Activated naive CD4-positive, alpha-beta T cell treated with anti-CD3 and anti-CD28 coated beads, Interleukin-2, amount 50 U/mL, for 24 hours (primary cell): ENCODE results near the gene BTBD17.

Source experiments
- H3K27ac Mint-ChIP-seq: one replicate; pipeline ENCODE4 v1.8.0; 2021; ENCODE audit warnings: mild to moderate bottlenecking, mixed read lengths
- H3K27me3 Mint-ChIP-seq: one replicate; pipeline ENCODE4 v1.8.0; 2021; ENCODE audit warnings: mixed read lengths
- H3K36me3 Mint-ChIP-seq: one replicate; pipeline ENCODE4 v1.8.0; 2021; ENCODE audit warnings: mixed read lengths
- H3K4me1 Mint-ChIP-seq: one replicate; pipeline ENCODE4 v1.8.0; 2021; ENCODE audit warnings: mixed read lengths
- H3K4me3 Mint-ChIP-seq: one replicate; pipeline ENCODE4 v1.8.0; 2021; ENCODE audit warnings: mild to moderate bottlenecking, mixed read lengths
- H3K9me3 Mint-ChIP-seq: one replicate; pipeline ENCODE4 v1.8.0; 2021; ENCODE audit warnings: mixed read lengths

The BTBD17 gene

GRCh38 chr17:74354123-74354522, 7.5 kb downstream of the BTBD17 start:
- H3K27me3 Mint-ChIP-seq = peaks cover 33% of the 10 kb centered on the region
- no peaks in the 10 kb centered on the region for H3K9me3 Mint-ChIP-seq
- no peak overlapping the region for H3K27ac Mint-ChIP-seq
- H3K4me1 Mint-ChIP-seq = peaks cover 7% of the 10 kb centered on the region
- H3K36me3 Mint-ChIP-seq = no peaks in the 10 kb centered on the region
- H3K4me3 Mint-ChIP-seq = no peak overlapping the region

- H3K4me3 Mint-ChIP-seq = no peak overlapping the region
- no peaks in the 10 kb centered on the region for H3K36me3 Mint-ChIP-seq
- H3K9me3 Mint-ChIP-seq = no peaks in the 10 kb centered on the region
- peaks cover 5% of the 10 kb centered on the region for H3K4me1 Mint-ChIP-seq
- H3K27me3 Mint-ChIP-seq = peaks cover 31% of the 10 kb centered on the region
- no peak overlapping the region for H3K27ac Mint-ChIP-seq
These were observed 8.1 kb downstream of the BTBD17 start for GRCh38 chr17:74353446-74354060.

GRCh38 chr17:74351552-74352210, 10.0 kb downstream of the BTBD17 start:
- H3K27ac Mint-ChIP-seq = no peak overlapping the region
- peaks cover 4% of the 10 kb centered on the region for H3K4me1 Mint-ChIP-seq
- peaks cover 27% of the 10 kb centered on the region for H3K27me3 Mint-ChIP-seq
- no peaks in the 10 kb centered on the region for H3K36me3 Mint-ChIP-seq
- no peaks in the 10 kb centered on the region for H3K9me3 Mint-ChIP-seq
- H3K4me3 Mint-ChIP-seq = no peak overlapping the region

- Mint-ChIP-seq H3K4me1 (peaks cover 4% of the 10 kb centered on the region), H3K27me3 (peaks cover 22% of the 10 kb centered on the region), H3K4me3 (no peak overlapping the region), H3K27ac (no peak overlapping the region), H3K9me3 (no peaks in the 10 kb centered on the region), H3K36me3 (no peaks in the 10 kb centered on the region)
These were observed 11.2 kb downstream of the BTBD17 start for GRCh38 chr17:74350486-74350885.

- H3K4me3 Mint-ChIP-seq = no peak overlapping the region
- peaks cover 3% of the 10 kb centered on the region for H3K4me1 Mint-ChIP-seq
- H3K27ac Mint-ChIP-seq = no peak overlapping the region
- no peaks in the 10 kb centered on the region for H3K36me3 Mint-ChIP-seq
- no peaks in the 10 kb centered on the region for H3K9me3 Mint-ChIP-seq
- H3K27me3 Mint-ChIP-seq = peaks cover 16% of the 10 kb centered on the region
These were observed 12.5 kb downstream of the BTBD17 start for GRCh38 chr17:74349120-74349519.

GRCh38 chr17:74347646-74348045, 14.0 kb downstream of the BTBD17 start:
- H3K9me3 Mint-ChIP-seq = no peaks in the 10 kb centered on the region
- no peaks in the 10 kb centered on the region for H3K4me1 Mint-ChIP-seq
- H3K27ac Mint-ChIP-seq = no peak overlapping the region
- peaks cover 5% of the 10 kb centered on the region for H3K27me3 Mint-ChIP-seq
- no peaks in the 10 kb centered on the region for H3K36me3 Mint-ChIP-seq
- no peak overlapping the region for H3K4me3 Mint-ChIP-seq

- no peak overlapping the region for H3K27ac Mint-ChIP-seq
- H3K27me3 Mint-ChIP-seq = peaks cover 3% of the 10 kb centered on the region
- no peaks in the 10 kb centered on the region for H3K36me3 Mint-ChIP-seq
- H3K4me1 Mint-ChIP-seq = no peaks in the 10 kb centered on the region
- no peaks in the 10 kb centered on the region for H3K9me3 Mint-ChIP-seq
- no peak overlapping the region for H3K4me3 Mint-ChIP-seq
These were observed 16.0 kb downstream of the BTBD17 start for GRCh38 chr17:74345433-74346241.

- H3K27me3 Mint-ChIP-seq = no peaks in the 10 kb centered on the region
- no peaks in the 10 kb centered on the region for H3K4me1 Mint-ChIP-seq
- H3K4me3 Mint-ChIP-seq = no peak overlapping the region
- H3K36me3 Mint-ChIP-seq = no peaks in the 10 kb centered on the region
- H3K27ac Mint-ChIP-seq = no peak overlapping the region
- no peaks in the 10 kb centered on the region for H3K9me3 Mint-ChIP-seq
These were observed 17.0 kb downstream of the BTBD17 start for GRCh38 chr17:74344658-74345057.

- no peaks in the 10 kb centered on the region for H3K36me3 Mint-ChIP-seq
- H3K9me3 Mint-ChIP-seq = no peaks in the 10 kb centered on the region
- H3K27ac Mint-ChIP-seq = no peak overlapping the region
- no peaks in the 10 kb centered on the region for H3K4me1 Mint-ChIP-seq
- no peak overlapping the region for H3K4me3 Mint-ChIP-seq
- no peaks in the 10 kb centered on the region for H3K27me3 Mint-ChIP-seq
These were observed 18.0 kb downstream of the BTBD17 start for GRCh38 chr17:74343526-74344284.

GRCh38 chr17:74343121-74343520, 18.5 kb downstream of the BTBD17 start:
- no peaks in the 10 kb centered on the region for H3K27me3 Mint-ChIP-seq
- H3K36me3 Mint-ChIP-seq = no peaks in the 10 kb centered on the region
- H3K9me3 Mint-ChIP-seq = no peaks in the 10 kb centered on the region
- H3K4me1 Mint-ChIP-seq = no peaks in the 10 kb centered on the region
- H3K4me3 Mint-ChIP-seq = no peak overlapping the region
- no peak overlapping the region for H3K27ac Mint-ChIP-seq

GRCh38 chr17:74342224-74342623, 19.4 kb downstream of the BTBD17 start:
- Mint-ChIP-seq H3K4me3 (no peak overlapping the region), H3K9me3 (no peaks in the 10 kb centered on the region), H3K27me3 (no peaks in the 10 kb centered on the region), H3K36me3 (no peaks in the 10 kb centered on the region), H3K4me1 (no peaks in the 10 kb centered on the region), H3K27ac (no peak overlapping the region)

GRCh38 chr17:74340470-74341023, 21.1 kb downstream of the BTBD17 start:
- Mint-ChIP-seq H3K4me1 (no peaks in the 10 kb centered on the region), H3K4me3 (no peak overlapping the region), H3K9me3 (no peaks in the 10 kb centered on the region), H3K27me3 (no peaks in the 10 kb centered on the region), H3K27ac (no peak overlapping the region), H3K36me3 (no peaks in the 10 kb centered on the region)

- H3K27me3 Mint-ChIP-seq = no peaks in the 10 kb centered on the region
- H3K36me3 Mint-ChIP-seq = no peaks in the 10 kb centered on the region
- H3K27ac Mint-ChIP-seq = no peak overlapping the region
- H3K9me3 Mint-ChIP-seq = no peaks in the 10 kb centered on the region
- no peaks in the 10 kb centered on the region for H3K4me1 Mint-ChIP-seq
- H3K4me3 Mint-ChIP-seq = no peak overlapping the region
These were observed 22.0 kb downstream of the BTBD17 start for GRCh38 chr17:74339537-74340195.

- H3K36me3 Mint-ChIP-seq = no peaks in the 10 kb centered on the region
- H3K27ac Mint-ChIP-seq = no peak overlapping the region
- H3K9me3 Mint-ChIP-seq = no peaks in the 10 kb centered on the region
- H3K4me3 Mint-ChIP-seq = no peak overlapping the region
- no peaks in the 10 kb centered on the region for H3K27me3 Mint-ChIP-seq
- no peaks in the 10 kb centered on the region for H3K4me1 Mint-ChIP-seq
These were observed 23.7 kb downstream of the BTBD17 start for GRCh38 chr17:74337834-74338500.
